Sigmoid colon (tissue), 4 donors: Measurements from ENCODE around the gene MYORG.

Experiments
- POLR2A ChIP-seq, 2 donors: fragments of 450-650 bp; IDR thresholded peaks; one replicate each; pipeline ENCODE4 v1.6.1; 2016; ENCODE audit warnings: antibody characterized with exemption in 2 of 2, mild to moderate bottlenecking in 2 of 2, moderate library complexity in 2 of 2
- POLR2AphosphoS5 ChIP-seq, 4 donors: sonication (generic); formaldehyde crosslinking; IDR thresholded peaks; one replicate each; pipeline ENCODE4 v1.6.1; 2017; ENCODE audit warnings: antibody characterized with exemption in 4 of 4
- TF ChIP-seq, protein P1 (sequence below), 4 experiments: fragments of 450-650 bp in 3 of 4; fragments of 200-600 bp in 1 of 4; IDR thresholded peaks; one replicate each; pipeline ENCODE4 v1.5.1; 2016 to 2019; ENCODE audit warnings: antibody characterized with exemption in 4 of 4, mild to moderate bottlenecking in 3 of 4, moderate library complexity in 2 of 4

DNA sequence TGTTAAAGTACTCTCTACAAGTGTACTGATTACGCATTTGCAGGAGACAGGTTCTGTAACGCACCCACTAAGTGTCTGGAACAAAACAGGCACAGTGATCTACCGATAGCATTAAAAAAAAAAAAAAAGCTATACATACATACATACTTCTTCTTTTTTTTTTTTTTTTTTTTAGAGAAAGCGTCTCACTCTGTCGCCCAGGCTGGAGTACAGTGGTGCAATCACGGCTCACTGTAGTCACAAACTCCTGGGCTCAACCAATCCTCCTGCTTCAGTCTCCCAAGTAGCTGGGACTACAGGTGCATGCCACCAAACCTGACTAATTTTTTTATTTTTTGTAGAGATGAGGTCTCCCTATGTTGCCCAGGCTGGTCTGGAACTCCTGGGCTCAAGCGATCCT lies 55.2 kb downstream of the MYORG start:
- TF ChIP-seq, protein P1, sequence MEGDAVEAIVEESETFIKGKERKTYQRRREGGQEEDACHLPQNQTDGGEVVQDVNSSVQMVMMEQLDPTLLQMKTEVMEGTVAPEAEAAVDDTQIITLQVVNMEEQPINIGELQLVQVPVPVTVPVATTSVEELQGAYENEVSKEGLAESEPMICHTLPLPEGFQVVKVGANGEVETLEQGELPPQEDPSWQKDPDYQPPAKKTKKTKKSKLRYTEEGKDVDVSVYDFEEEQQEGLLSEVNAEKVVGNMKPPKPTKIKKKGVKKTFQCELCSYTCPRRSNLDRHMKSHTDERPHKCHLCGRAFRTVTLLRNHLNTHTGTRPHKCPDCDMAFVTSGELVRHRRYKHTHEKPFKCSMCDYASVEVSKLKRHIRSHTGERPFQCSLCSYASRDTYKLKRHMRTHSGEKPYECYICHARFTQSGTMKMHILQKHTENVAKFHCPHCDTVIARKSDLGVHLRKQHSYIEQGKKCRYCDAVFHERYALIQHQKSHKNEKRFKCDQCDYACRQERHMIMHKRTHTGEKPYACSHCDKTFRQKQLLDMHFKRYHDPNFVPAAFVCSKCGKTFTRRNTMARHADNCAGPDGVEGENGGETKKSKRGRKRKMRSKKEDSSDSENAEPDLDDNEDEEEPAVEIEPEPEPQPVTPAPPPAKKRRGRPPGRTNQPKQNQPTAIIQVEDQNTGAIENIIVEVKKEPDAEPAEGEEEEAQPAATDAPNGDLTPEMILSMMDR (IDR thresholded peaks at IDR 0.05): no peak
- TF ChIP-seq POLR2A (IDR thresholded peaks at IDR 0.05): no peak
- no peak for TF ChIP-seq POLR2AphosphoS5 (IDR thresholded peaks at IDR 0.05)
